OCI-LY7 (cell line): ENCODE results near the gene COLEC12. TPM values are rescaled to one million over a fixed set of nuclear protein-coding genes. Genes with fewer than 3 reads are reported as not detected.

Experiments used
- BruUV-seq: library from RNA; stranded (reverse); fragments of 400-500 nt; replicated peaks from 2 replicates; lab custom pipeline; 2021; lab: Mats Ljungman, UMichigan
- CTCF ChIA-PET: fragments of 300-600 bp; sonication (Branson Sonifier 250); formaldehyde crosslinking; loops from one replicate; lab custom pipeline; 2022; ENCODE audit warnings: antibody characterized with exemption; ENCODE audit not compliant: unreplicated experiment; lab: Charles Lee
- POLR2A ChIA-PET: fragments of 300-600 bp; sonication (Branson Sonifier 250); formaldehyde crosslinking; loops from one replicate; lab custom pipeline; 2022; ENCODE audit warnings: antibody characterized with exemption; lab: Charles Lee
- DNase-seq: peaks from one replicate; pipeline ENCODE4 v3.0.0-alpha.2; 2015; ENCODE audit warnings: low spot score
- H2AFZ ChIP-seq: fragments of 200-600 bp; sonication (generic), shearing (Covaris generic); 2 replicates; pipeline ENCODE4 v1.6.1; 2014; ENCODE audit warnings: mild to moderate bottlenecking, antibody characterized with exemption, low read length, moderate library complexity
- H3K27ac ChIP-seq: fragments of 200-600 bp; sonication (generic); 2 replicates; pipeline ENCODE4 v1.5.1; 2014; ENCODE audit warnings: mixed run types, low read depth, mild to moderate bottlenecking, moderate library complexity, low read length, inconsistent platforms; ENCODE audit not compliant: poor library complexity, severe bottlenecking
- H3K36me3 ChIP-seq: fragments of 200-600 bp; sonication (generic); 2 replicates; pipeline ENCODE4 v1.6.1; 2014; ENCODE audit warnings: mild to moderate bottlenecking, antibody characterized with exemption, low read length, moderate library complexity, mixed read lengths; ENCODE audit not compliant: insufficient read depth
- H3K4me1 ChIP-seq: fragments of 200-600 bp; sonication (generic); 2 replicates; pipeline ENCODE4 v1.5.1; 2014; ENCODE audit warnings: mild to moderate bottlenecking, low read length; ENCODE audit not compliant: insufficient read depth, poor library complexity, severe bottlenecking
- H3K4me2 ChIP-seq: fragments of 200-600 bp; sonication (generic); 2 replicates; pipeline ENCODE4 v1.6.1; 2014; ENCODE audit warnings: mild to moderate bottlenecking, low read length
- H3K4me3 ChIP-seq: fragments of 200-600 bp; sonication (generic); 2 replicates; pipeline ENCODE4 v1.5.1; 2014; ENCODE audit warnings: mild to moderate bottlenecking, low read depth, low read length; ENCODE audit not compliant: poor library complexity, severe bottlenecking
- H3K79me2 ChIP-seq: fragments of 200-600 bp; sonication (generic); 2 replicates; pipeline ENCODE4 v1.6.1; 2016; ENCODE audit warnings: low read depth, mild to moderate bottlenecking, low read length, moderate library complexity, mixed read lengths; ENCODE audit not compliant: insufficient read depth
- H3K9me2 ChIP-seq: fragments of 200-600 bp; sonication (generic); 2 replicates; pipeline ENCODE4 v1.6.1; 2016; ENCODE audit warnings: mild to moderate bottlenecking, low read length, mixed read lengths; ENCODE audit not compliant: insufficient read depth
- H3K9me3 ChIP-seq: fragments of 200-600 bp; sonication (generic); 2 replicates; pipeline ENCODE4 v1.6.1; 2014; ENCODE audit warnings: mild to moderate bottlenecking, mixed run types, low read length, mixed read lengths
- H4K20me1 ChIP-seq: fragments of 200-600 bp; sonication (generic); 2 replicates; pipeline ENCODE4 v1.6.1; 2014; ENCODE audit warnings: mild to moderate bottlenecking, antibody characterized with exemption, low read length, moderate library complexity, mixed read lengths; ENCODE audit not compliant: insufficient read depth
- CTCF ChIP-seq: fragments of 200-600 bp; sonication (generic); conservative IDR thresholded peaks from 2 replicates; pipeline ENCODE4 v1.5.1; 2014; ENCODE audit warnings: mild to moderate bottlenecking, antibody characterized with exemption, low read length, moderate library complexity, mixed read lengths
- EZH2phosphoT487 ChIP-seq: fragments of 200-600 bp; sonication (generic); IDR thresholded peaks from 2 replicates; pipeline ENCODE4 v1.6.1; 2018; ENCODE audit warnings: low read depth, borderline replicate concordance, mild to moderate bottlenecking, mixed run types, antibody characterized with exemption, low read length, moderate library complexity, mixed read lengths
- intact Hi-C: fragments of 100-400 bp; cut with micrococcal nuclease; formaldehyde crosslinking; loops from one replicate; pipeline ENCODE4 v1.10.0; 2022; ENCODE audit not compliant: unreplicated experiment
- total RNA-seq, 2 experiments: library from RNA; depleted of rRNA in 1 of 2; stranded (reverse); fragments of >200 nt in 1 of 2; shearing (Covaris generic) in 1 of 2; gene quantifications; 2 replicates each; pipeline ENCODE4 v1.2.3, GENCODE V29; 2014 to 2022

COLEC12 gene
- total RNA-seq, 2 experiments from 2014 or later = not detected

GRCh38 chr18:303011-303410 is 197.5 kb downstream of the COLEC12 start:
- intact Hi-C loops = no loop called here
- no peak for DNase-seq
- Histone ChIP-seq H2AFZ (no peak overlapping the region), H3K36me3 (no peaks in the 10 kb centered on the region), H3K4me1 (no peaks in the 10 kb centered on the region), H4K20me1 (no peaks in the 10 kb centered on the region), H3K9me2 (no peaks in the 10 kb centered on the region), H3K4me3 (no peak overlapping the region), H3K79me2 (no peaks in the 10 kb centered on the region), H3K4me2 (no peak overlapping the region), H3K27ac (no peak overlapping the region), H3K9me3 (no peaks in the 10 kb centered on the region)
- no peak for TF ChIP-seq CTCF
- TF ChIP-seq EZH2phosphoT487 = no peak
- ChIA-PET CTCF (no interaction called here), POLR2A (interaction anchor here (0.8 kb wide), 1 partner anchor 13 kb away, joined by 3 read pairs; no protein-coding TSS in a partner anchor)
- no TSS peak for BruUV-seq

GRCh38 chr18:302097-302496 is 198.4 kb downstream of the COLEC12 start:
- BruUV-seq = no TSS peak
- Histone ChIP-seq H3K36me3 (no peaks in the 10 kb centered on the region), H3K79me2 (no peaks in the 10 kb centered on the region), H3K27ac (no peak overlapping the region), H3K4me3 (no peak overlapping the region), H4K20me1 (no peaks in the 10 kb centered on the region), H2AFZ (no peak overlapping the region), H3K9me2 (no peaks in the 10 kb centered on the region), H3K4me1 (no peaks in the 10 kb centered on the region), H3K9me3 (no peaks in the 10 kb centered on the region), H3K4me2 (no peak overlapping the region)
- ChIA-PET CTCF (no interaction called here), POLR2A (no interaction called here)
- no peak for DNase-seq
- intact Hi-C loops = no loop called here
- no peak for TF ChIP-seq EZH2phosphoT487
- no peak for TF ChIP-seq CTCF

DNA sequence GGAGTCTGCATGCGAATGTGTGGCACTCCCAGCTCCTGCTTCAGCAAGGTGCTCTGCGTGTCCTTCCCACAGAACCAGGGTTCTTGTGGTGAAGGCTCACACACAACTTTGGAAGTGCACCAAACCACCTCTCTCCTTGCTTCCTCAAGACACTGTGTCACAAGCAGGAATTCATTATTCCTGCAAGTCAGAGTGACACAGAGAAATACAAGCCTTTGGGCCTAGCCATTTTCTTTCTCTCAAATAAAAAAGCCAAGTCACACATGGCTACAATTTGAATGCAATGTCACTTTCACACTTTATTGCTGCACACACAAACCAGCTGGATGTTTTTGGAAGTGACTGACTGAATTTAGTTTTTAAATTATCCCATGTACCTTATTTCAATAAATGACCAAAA is 202.6 kb downstream of the COLEC12 start:
- H3K4me3 ChIP-seq = no peak overlapping the region
- intact Hi-C loops = no loop called here
- H3K36me3 ChIP-seq = no peaks in the 10 kb centered on the region
- CTCF ChIA-PET = no interaction called here
- TF ChIP-seq EZH2phosphoT487 (no peak), CTCF (no peak)
- H3K27ac ChIP-seq = no peak overlapping the region
- H4K20me1 ChIP-seq = no peaks in the 10 kb centered on the region
- H3K4me2 ChIP-seq = no peak overlapping the region
- BruUV-seq = no TSS peak
- no peaks in the 10 kb centered on the region for H3K9me2 ChIP-seq
- no peaks in the 10 kb centered on the region for H3K79me2 ChIP-seq
- POLR2A ChIA-PET = interaction anchor here (0.8 kb wide), 1 partner anchor 180 kb away, joined by 3 read pairs; no protein-coding TSS in a partner anchor
- no peaks in the 10 kb centered on the region for H3K4me1 ChIP-seq
- H2AFZ ChIP-seq = no peak overlapping the region
- H3K9me3 ChIP-seq = no peaks in the 10 kb centered on the region
- no peak for DNase-seq
